ENCODE data around the gene MIER1. TPM values are rescaled to one million over a fixed set of nuclear protein-coding genes. Genes with fewer than 3 reads are reported as not detected.
A peak's percentile ranks its signal among the peaks of the same experiment; 100 is the strongest.

The MIER1 gene
- total and polyA plus RNA-seq, 5 donors from 2014 or later: 33.4 to 84.8 (median 37.0) TPM

DNA sequence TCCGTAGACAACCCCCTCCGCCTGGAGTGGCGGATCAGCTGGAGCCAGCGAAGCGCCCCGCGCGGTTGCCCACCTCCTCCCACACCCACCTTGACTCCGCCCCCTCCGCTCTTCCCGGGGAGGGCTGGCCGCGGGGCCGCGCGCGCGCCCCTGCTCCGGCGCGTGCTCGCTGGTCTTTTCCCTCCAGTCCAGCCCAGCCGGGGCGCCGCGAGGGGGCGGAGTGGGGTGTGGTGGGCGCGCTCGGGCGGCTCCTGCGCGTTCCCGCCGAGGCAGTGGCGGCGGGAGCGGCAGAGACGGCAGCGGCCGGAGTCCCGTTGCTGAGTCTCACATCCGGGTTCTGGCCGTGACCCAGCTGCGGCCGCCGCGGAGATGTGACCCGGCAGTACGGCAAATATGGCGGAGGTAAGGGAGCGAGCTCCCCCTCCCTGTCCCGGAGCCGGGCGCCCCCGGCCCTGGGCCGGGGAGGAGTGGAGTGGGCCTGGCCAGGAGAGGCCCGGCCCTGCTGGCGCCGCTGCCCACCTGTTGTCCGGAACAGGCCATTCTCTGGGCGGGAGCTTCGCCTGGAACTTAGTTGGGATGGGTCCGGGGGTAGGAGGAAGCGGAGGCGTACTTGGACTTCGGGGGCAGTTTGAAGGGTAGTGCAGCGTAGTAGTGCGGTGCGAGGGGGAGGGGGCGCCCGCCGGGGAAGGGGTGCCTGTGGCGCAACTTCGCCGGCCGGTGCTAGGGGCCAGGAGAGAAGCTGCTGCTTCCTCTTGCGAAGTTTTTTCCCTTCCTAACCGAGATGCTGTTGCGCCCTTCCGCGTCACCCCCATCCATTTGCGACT is 5.4 kb downstream of the MIER1 start:
- ATAC-seq (ENCODE audit: low read depth in 2 of 2): peak; percentile 75 to 78
- Mint-ChIP-seq H3K36me3 (no peaks in the 10 kb centered on the region), H3K27me3 (peaks cover 1% of the 10 kb centered on the region), H3K27ac (peak overlapping the region; percentile 82 to 95 (median 83)), H3K4me3 (peak overlapping the region; percentile 90 to 98 (median 94)), H3K4me1 (peaks cover 42 to 72% (median 57%) of the 10 kb centered on the region in 4 donors), H3K9me3 (no peaks in the 10 kb centered on the region)
- Histone ChIP-seq H3K4me1 (ENCODE audit: control insufficient read depth, insufficient read depth, low read length, poor library complexity, severe bottlenecking) (peaks cover 56% of the 10 kb centered on the region), H3K4me3 (ENCODE audit: low read depth, low read length) (peak overlapping the region; percentile 98), H3K27ac (ENCODE audit: insufficient read depth, low read length, poor library complexity, severe bottlenecking) (peak overlapping the region; percentile 89), H3K36me3 (ENCODE audit: control insufficient read depth, insufficient read depth, low read length) (no peaks in the 10 kb centered on the region), H3K27me3 (ENCODE audit: control insufficient read depth, insufficient read depth, low read length) (no peaks in the 10 kb centered on the region), H3K9me3 (ENCODE audit: control insufficient read depth in 2 of 2, low read length in 2 of 2) (no peaks in the 10 kb centered on the region)
- DNase-seq: peak; percentile 91 to 94 (median 91)

DNA sequence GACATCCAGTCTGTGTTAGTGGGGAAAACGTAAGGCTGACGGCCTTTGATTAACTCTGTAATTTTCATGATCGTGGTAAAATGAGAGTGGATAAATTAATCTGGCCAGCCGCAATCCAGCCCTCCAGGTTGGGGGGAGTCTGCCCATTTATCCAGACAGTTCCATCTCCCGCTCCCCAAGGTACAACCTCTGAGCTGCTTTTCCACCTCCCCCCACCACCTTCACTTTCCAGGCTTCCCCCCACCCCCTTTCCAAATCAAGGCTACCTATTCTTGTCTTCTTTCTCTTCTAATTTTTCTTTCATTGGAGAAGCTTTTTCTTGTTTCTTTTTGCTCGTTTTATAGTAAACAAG is 6.0 kb downstream of the MIER1 start:
- Histone ChIP-seq H3K27me3 (ENCODE audit: control insufficient read depth, insufficient read depth, low read length) (no peaks in the 10 kb centered on the region), H3K36me3 (ENCODE audit: control insufficient read depth, insufficient read depth, low read length) (no peaks in the 10 kb centered on the region), H3K27ac (ENCODE audit: insufficient read depth, low read length, poor library complexity, severe bottlenecking) (peak overlapping the region; percentile 89), H3K9me3 (ENCODE audit: control insufficient read depth in 2 of 2, low read length in 2 of 2) (no peaks in the 10 kb centered on the region), H3K4me1 (ENCODE audit: control insufficient read depth, insufficient read depth, low read length, poor library complexity, severe bottlenecking) (peaks cover 57% of the 10 kb centered on the region), H3K4me3 (ENCODE audit: low read depth, low read length) (peak overlapping the region; percentile 96)
- no peaks in the 10 kb centered on the region for H3K27me3 Mint-ChIP-seq
- peaks cover 42 to 74% (median 59%) of the 10 kb centered on the region in 4 donors for H3K4me1 Mint-ChIP-seq
- H3K36me3 Mint-ChIP-seq: no peaks in the 10 kb centered on the region
- H3K9me3 Mint-ChIP-seq: no peaks in the 10 kb centered on the region
- peak overlapping the region; percentile 82 to 90 (median 83) for H3K27ac Mint-ChIP-seq
- DNase-seq (no peak), ATAC-seq (ENCODE audit: low read depth in 2 of 2) (no peak)
- peak overlapping the region; percentile 90 to 98 (median 94) for H3K4me3 Mint-ChIP-seq

DNA sequence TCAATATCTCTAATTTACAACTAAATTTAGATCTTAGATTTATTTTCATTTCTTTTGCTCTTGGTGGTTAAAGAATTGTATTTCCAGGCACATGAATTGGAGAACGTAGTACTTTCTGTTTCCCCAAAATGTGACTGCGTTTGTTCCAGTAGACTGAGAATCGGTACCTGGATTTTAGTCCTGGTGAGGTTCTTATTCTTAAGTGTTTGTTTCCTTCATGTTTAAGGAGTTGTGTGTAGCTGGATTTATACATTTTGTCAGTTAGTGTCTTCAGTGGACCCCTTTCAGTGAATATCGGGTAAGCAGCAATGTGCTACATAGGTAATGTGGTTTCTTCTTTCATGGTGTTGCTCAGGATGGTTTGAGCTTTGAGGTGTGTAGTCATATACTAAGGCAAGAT is 6.8 kb downstream of the MIER1 start:
- peaks cover 55% of the 10 kb centered on the region for H3K4me1 ChIP-seq (ENCODE audit: control insufficient read depth, insufficient read depth, low read length, poor library complexity, severe bottlenecking)
- ATAC-seq (ENCODE audit: low read depth in 2 of 2): no peak

DNA sequence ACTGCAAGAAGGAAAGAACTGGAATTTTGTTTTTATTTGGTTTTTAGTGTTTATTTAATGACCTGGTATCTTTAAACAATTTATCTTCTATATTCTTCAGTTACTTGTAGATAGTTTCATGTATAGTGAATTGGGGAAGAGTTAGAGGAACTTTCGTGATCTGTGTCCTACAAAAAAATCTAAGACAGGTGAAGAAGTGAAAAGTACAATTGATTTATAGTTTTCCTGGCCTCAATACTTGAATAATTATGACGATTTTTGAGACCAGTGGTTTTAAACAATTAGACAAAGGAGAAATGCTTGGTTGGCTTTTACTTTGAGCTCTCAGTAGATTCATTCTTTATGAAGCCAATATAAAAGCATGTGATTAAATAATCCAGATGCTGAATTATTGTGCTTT is 7.5 kb downstream of the MIER1 start:
- H3K9me3 Mint-ChIP-seq: no peaks in the 10 kb centered on the region
- peaks cover 37 to 76% (median 56%) of the 10 kb centered on the region in 4 donors for H3K4me1 Mint-ChIP-seq
- Histone ChIP-seq H3K27me3 (ENCODE audit: control insufficient read depth, insufficient read depth, low read length) (no peaks in the 10 kb centered on the region), H3K4me1 (ENCODE audit: control insufficient read depth, insufficient read depth, low read length, poor library complexity, severe bottlenecking) (peaks cover 53% of the 10 kb centered on the region), H3K9me3 (ENCODE audit: control insufficient read depth in 2 of 2, low read length in 2 of 2) (no peaks in the 10 kb centered on the region), H3K36me3 (ENCODE audit: control insufficient read depth, insufficient read depth, low read length) (no peaks in the 10 kb centered on the region), H3K4me3 (ENCODE audit: low read depth, low read length) (peak overlapping the region; percentile 96), H3K27ac (ENCODE audit: insufficient read depth, low read length, poor library complexity, severe bottlenecking) (peak overlapping the region; percentile 89)
- DNase-seq: no peak
- peak overlapping the region; percentile 13 to 86 (median 77) for H3K27ac Mint-ChIP-seq
- H3K4me3 Mint-ChIP-seq: peak overlapping the region; percentile 76 to 98 (median 94)
- H3K27me3 Mint-ChIP-seq: no peaks in the 10 kb centered on the region
- H3K36me3 Mint-ChIP-seq: no peaks in the 10 kb centered on the region
- ATAC-seq (ENCODE audit: low read depth in 2 of 2): no peak

More for the DNA sequence above, 6.8 kb downstream of the MIER1 start:
- Histone ChIP-seq H3K36me3 (ENCODE audit: control insufficient read depth, insufficient read depth, low read length) (no peaks in the 10 kb centered on the region), H3K9me3 (ENCODE audit: control insufficient read depth in 2 of 2, low read length in 2 of 2) (no peaks in the 10 kb centered on the region), H3K4me3 (ENCODE audit: low read depth, low read length) (peak overlapping the region; percentile 96), H3K27ac (ENCODE audit: insufficient read depth, low read length, poor library complexity, severe bottlenecking) (peak overlapping the region; percentile 89), H3K27me3 (ENCODE audit: control insufficient read depth, insufficient read depth, low read length) (no peaks in the 10 kb centered on the region)
- peak in 2 of 3 donors; percentile 15 to 39 for DNase-seq
- Mint-ChIP-seq H3K27ac (peak overlapping the region; percentile 82 to 89 (median 83)), H3K4me1 (peaks cover 36 to 73% (median 55%) of the 10 kb centered on the region in 4 donors), H3K27me3 (no peaks in the 10 kb centered on the region), H3K4me3 (peak overlapping the region; percentile 90 to 98 (median 94)), H3K36me3 (no peaks in the 10 kb centered on the region), H3K9me3 (no peaks in the 10 kb centered on the region)

DNA sequence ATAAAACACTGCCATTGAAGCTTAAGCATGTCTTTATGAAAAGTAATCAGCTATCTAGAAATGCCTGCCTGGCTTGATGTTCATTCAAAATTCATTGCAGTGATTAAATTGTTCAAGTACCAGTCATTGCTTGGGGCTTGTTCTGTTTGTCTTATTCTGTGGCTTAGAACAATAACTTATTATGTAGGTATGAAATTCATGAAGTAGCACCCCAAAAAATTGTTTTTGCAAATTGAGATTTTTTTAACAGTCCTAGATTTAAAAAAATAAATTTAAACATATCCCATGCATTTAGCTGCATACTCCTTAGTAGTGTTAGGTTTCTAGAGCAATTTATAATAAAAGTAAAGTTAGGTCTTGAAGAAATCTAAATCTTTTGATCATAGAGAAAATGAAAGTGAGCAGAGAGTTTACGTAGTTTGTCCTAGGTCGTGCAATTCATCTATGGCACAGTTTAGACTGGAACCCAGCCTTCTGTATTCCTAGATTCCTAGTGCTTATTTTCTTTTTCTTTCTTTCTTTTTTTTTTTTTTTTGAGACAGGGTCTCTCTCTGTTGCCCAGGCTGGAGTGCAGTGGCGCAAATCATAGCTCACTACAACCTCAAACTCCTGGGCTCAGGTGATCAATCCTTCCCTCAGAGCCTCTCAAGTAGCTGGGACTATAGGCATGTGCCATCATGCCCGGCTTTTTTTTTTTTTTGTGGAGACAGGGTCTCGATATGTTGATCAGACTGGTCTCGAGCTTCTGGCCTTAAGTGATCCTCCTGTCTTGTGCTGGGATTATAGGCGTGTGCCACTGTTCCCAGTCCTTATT is 9.3 kb downstream of the MIER1 start:
- Mint-ChIP-seq H3K4me1 (peaks cover 53 to 79% (median 68%) of the 10 kb centered on the region in 4 donors), H3K27ac (peak overlapping the region; percentile 73 to 86 (median 77)), H3K27me3 (no peaks in the 10 kb centered on the region), H3K4me3 (peak overlapping the region; percentile 76 to 98 (median 94)), H3K9me3 (no peaks in the 10 kb centered on the region), H3K36me3 (no peaks in the 10 kb centered on the region)
- ATAC-seq (ENCODE audit: low read depth in 2 of 2) (no peak), DNase-seq (peak in 2 of 3 donors; percentile 37 to 40)
- Histone ChIP-seq H3K27me3 (ENCODE audit: control insufficient read depth, insufficient read depth, low read length) (no peaks in the 10 kb centered on the region), H3K9me3 (ENCODE audit: control insufficient read depth in 2 of 2, low read length in 2 of 2) (no peaks in the 10 kb centered on the region), H3K36me3 (ENCODE audit: control insufficient read depth, insufficient read depth, low read length) (no peaks in the 10 kb centered on the region), H3K27ac (ENCODE audit: insufficient read depth, low read length, poor library complexity, severe bottlenecking) (peak overlapping the region; percentile 89), H3K4me1 (ENCODE audit: control insufficient read depth, insufficient read depth, low read length, poor library complexity, severe bottlenecking) (peaks cover 61% of the 10 kb centered on the region), H3K4me3 (ENCODE audit: low read depth, low read length) (peak overlapping the region; percentile 96)

DNA sequence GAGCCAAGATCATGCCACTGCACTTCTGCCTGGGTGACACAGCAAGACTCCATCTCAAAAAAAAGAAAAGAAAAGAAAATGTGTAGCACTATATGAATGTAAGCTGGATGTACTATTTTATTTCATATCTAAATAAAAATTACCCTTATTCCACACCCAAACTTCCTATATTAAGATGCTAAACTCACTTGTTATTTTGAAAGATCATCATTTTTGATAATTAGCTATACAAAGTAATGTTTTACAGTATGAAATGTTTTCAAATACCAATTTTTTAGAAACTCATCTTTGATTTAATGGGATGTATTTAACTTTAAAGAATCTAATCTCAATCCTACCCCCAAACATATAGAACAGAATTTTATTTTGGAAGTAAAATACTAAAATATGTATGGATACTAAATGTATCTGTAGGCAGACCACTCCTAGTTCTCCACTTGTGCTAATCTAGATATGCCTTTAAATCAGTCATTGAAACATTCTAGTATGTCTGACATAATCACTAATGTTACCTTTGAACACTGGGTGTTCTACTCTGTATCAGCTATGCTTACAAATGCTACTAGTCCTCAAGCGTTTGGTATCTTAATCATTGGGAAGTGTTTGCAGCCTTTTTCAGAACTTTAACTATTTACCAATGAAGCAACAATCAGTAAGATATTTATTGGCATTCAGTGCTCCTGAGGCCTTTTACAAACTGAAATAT is 12.9 kb downstream of the MIER1 start:
- ATAC-seq (ENCODE audit: low read depth in 2 of 2) (no peak), DNase-seq (no peak)
- H3K9me3 ChIP-seq (ENCODE audit: control insufficient read depth in 2 of 2, low read length in 2 of 2): no peaks in the 10 kb centered on the region
- H3K27me3 ChIP-seq (ENCODE audit: control insufficient read depth, insufficient read depth, low read length): no peaks in the 10 kb centered on the region
- no peaks in the 10 kb centered on the region for H3K27me3 Mint-ChIP-seq
- H3K36me3 Mint-ChIP-seq: peaks cover 14% of the 10 kb centered on the region
- H3K4me3 ChIP-seq (ENCODE audit: low read depth, low read length): peak overlapping the region; percentile 51
- H3K27ac ChIP-seq (ENCODE audit: insufficient read depth, low read length, poor library complexity, severe bottlenecking): no peak overlapping the region
- peak overlapping the region; percentile 46 to 56 (median 50) for H3K4me3 Mint-ChIP-seq
- H3K27ac Mint-ChIP-seq: peak overlapping the region in 1 of 3 donors; percentile 60
- no peaks in the 10 kb centered on the region for H3K9me3 Mint-ChIP-seq
- peaks cover 4% of the 10 kb centered on the region for H3K36me3 ChIP-seq (ENCODE audit: control insufficient read depth, insufficient read depth, low read length)
- peaks cover 67% of the 10 kb centered on the region for H3K4me1 ChIP-seq (ENCODE audit: control insufficient read depth, insufficient read depth, low read length, poor library complexity, severe bottlenecking)
- H3K4me1 Mint-ChIP-seq: peaks cover 67 to 92% (median 80%) of the 10 kb centered on the region in 4 donors

DNA sequence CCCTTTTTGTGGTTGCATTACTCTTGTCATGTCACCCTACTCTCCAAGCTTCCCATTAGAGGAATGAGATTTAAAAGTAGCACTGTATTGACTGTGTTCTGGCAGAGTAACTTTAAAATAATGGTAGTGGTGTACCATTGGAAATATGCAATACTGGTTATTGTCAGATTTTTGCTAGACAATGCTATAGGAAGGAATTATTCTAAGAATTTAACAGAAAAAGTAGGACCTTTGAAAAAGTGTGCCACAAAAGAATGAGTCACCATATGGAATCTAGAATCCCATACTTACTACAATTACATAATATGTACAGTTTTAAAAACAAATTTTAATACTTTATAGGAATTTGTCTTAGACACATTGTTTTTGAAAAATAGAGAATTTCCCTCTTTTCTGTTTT is 13.8 kb downstream of the MIER1 start:
- Mint-ChIP-seq H3K27ac (peak overlapping the region in 1 of 3 donors; percentile 32), H3K4me1 (peaks cover 67 to 89% (median 76%) of the 10 kb centered on the region in 4 donors), H3K27me3 (no peaks in the 10 kb centered on the region), H3K9me3 (no peaks in the 10 kb centered on the region), H3K4me3 (peak overlapping the region in 3 of 4 donors; percentile 16 to 72 (median 57)), H3K36me3 (peaks cover 14% of the 10 kb centered on the region)
- Histone ChIP-seq H3K4me1 (ENCODE audit: control insufficient read depth, insufficient read depth, low read length, poor library complexity, severe bottlenecking) (peaks cover 57% of the 10 kb centered on the region), H3K27ac (ENCODE audit: insufficient read depth, low read length, poor library complexity, severe bottlenecking) (no peak overlapping the region), H3K36me3 (ENCODE audit: control insufficient read depth, insufficient read depth, low read length) (peaks cover 4% of the 10 kb centered on the region), H3K9me3 (ENCODE audit: control insufficient read depth in 2 of 2, low read length in 2 of 2) (no peaks in the 10 kb centered on the region), H3K4me3 (ENCODE audit: low read depth, low read length) (peak overlapping the region; percentile 51), H3K27me3 (ENCODE audit: control insufficient read depth, insufficient read depth, low read length) (no peaks in the 10 kb centered on the region)
- no peak for ATAC-seq (ENCODE audit: low read depth in 2 of 2)
- no peak for DNase-seq
